Fibroblast of upper back skin (primary cell): Measurements from ENCODE around the gene A3GALT2.
A peak's percentile ranks its signal among the peaks of the same experiment; 100 is the strongest.

ENCODE experiments used
- DNase-seq: peaks from one replicate; pipeline ENCODE4 v3.0.0-alpha.2; 2013

The A3GALT2 gene

DNA sequence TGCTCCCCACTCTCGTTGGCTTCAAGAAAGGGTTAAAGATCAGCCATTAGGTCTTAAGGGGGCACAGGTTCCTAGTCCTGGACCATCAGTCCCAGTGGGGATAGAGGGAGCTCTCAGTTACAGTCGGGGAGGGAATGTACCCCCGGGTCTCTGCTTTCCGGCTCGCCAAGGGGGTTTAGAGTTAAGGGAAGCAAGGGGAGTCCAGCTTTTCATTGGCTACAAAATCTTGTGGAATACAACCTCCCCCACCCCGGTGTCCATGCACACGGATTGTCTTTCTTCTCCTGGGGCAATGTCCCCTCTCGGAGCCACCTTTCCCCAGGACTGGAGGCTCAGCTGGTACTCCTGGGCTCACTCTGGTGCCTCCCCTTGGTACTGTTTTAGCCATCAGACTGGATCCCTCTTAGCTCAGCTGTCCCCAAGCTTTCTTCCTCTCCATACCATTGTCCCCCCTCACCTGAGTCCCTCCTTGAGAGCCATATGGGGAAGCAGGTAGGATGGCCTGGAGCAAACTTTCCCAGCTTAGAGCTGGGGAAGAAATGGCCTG, at the start of gene A3GALT2:
Gene A3GALT2, minus strand, starts transcription at position 480 of the 547 bp plus-strand sequence. Its CDS starts 0 bp downstream, at position 480.
- no peak for DNase-seq

- peak; percentile 51 for DNase-seq
Observed at GRCh38 chr1:33370301-33370700, 49.4 kb upstream of the A3GALT2 start.

DNA sequence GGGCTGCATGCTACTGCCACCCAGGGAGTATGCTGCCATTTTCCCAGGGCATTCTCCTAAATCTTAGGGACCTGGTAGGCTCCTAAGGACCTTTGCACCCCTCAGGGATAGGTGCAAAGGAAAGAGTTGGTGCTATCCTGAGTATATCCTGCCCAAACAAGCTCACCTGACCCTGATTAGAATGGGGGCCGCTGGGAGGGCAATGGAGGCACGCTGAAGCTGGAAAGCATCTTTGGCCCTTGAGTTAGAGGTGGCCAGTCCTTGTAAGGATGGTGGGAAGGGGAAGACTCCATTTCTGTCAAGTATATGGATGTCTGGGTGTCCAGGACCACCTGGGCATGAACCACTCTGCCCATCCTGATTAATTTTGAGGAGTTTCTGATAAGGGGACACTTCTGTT, 48.9 kb upstream of the A3GALT2 start:
- DNase-seq = no peak

DNA sequence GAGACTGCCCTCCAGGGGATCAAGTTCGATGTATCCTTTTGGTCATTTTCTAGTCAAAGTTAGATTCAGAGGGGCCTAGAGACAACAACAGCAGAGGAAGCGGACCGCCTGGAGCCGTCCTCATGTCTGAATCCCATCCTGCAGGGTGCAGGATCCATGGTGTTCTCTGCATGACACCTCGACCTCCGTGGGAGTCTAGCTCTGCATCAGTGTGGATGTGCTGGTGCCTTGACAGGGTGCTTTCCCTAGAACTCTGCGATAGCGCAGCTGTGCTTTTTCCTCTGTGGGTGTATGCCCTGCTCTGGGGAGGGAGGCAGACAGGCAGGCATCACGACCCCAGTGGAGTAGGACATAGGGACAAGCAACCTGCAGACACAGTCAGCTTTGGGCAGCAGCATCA, 48.2 kb upstream of the A3GALT2 start:
- DNase-seq = no peak

GRCh38 chr1:33368431-33368830, 47.5 kb upstream of the A3GALT2 start:
- no peak for DNase-seq

DNA sequence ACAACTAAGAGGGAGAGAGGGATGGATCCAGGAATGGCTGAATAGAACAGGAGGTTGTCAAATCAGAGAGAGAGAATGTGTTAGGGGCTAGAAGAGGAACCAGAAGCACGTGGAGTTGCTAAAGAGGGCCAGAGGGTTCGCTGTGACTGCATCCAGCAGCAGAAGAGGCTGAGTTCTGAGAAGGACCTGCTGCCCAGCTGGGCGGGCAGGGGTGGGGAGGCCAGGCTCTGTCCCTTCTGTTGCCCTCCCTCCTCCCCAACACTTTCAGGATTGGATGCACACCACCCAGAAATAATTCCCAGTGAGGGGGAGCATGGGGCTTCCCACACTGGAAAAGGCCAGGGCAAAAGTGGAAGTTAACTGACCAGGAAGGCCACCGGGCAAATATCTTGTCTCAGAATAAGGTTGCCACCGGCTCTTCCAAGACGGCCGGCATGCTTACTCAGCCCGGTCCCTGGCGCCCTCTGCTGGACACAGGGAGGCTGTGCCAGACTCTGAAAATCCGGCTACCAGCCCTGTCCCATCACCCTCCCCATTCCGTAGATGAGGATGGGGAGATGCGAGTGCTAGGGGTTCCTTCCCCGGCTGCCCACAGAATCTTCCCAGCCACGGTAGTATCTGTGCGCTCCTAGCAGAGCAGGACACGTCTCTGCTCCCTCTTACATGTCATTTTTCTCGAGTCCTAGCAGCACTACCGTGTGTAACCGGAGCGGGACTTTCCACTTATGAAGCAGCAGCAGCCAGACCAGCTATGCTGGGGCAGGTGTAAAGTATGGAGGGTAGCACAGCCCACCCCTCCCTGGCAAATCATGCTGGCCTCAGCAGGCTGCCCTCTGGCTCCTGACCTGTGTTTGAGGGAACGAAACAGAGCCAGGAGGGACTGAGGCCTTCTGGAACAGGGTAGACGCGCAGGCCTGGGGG, 46.8 kb upstream of the A3GALT2 start:
- peak; percentile 75 for DNase-seq

- no peak for DNase-seq
Observed at GRCh38 chr1:33366762-33367484, 46.0 kb upstream of the A3GALT2 start.

DNA sequence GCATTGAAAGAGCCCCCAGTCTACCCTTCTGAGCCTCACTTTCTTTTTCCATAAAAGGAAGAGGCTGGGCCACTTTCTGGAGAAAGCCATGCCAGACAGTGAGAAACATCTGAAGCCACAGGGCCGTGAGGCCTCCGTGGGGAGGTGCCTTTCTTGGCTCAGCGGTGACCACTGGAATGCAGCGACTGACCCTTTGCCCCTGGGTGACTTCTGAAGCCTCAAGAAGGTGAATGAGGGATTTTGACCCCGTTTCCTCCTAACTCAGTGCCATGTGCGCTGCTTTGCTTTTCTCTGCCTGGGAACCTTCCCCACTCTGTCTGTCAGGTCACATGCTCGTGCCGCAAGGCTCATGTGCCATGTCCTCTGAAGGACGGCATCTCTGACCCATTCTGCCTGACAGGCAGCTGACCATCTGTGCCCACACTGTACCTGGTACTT, 44.7 kb upstream of the A3GALT2 start:
- peak; percentile 71 for DNase-seq

DNA sequence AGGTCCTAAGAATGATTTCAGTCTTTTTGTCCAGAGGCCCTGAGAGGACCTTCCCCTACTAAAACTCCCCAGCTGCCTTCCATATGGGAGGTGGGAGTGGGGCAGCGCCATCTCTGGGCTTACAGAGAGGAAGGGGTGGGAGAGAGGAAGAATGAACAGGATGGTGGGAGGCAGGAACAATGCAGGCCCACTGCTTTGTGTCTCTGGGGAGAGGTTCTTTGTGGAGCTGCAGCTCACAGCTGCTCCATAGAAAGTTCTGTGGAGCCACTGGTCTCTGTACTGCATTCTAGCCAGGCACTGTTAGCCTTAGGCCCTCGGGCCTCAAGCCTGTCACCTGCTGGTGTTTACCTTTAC, 43.6 kb upstream of the A3GALT2 start:
- DNase-seq = peak; percentile 19

- no peak for DNase-seq
Observed at GRCh38 chr1:33363470-33363861, 42.6 kb upstream of the A3GALT2 start.

DNA sequence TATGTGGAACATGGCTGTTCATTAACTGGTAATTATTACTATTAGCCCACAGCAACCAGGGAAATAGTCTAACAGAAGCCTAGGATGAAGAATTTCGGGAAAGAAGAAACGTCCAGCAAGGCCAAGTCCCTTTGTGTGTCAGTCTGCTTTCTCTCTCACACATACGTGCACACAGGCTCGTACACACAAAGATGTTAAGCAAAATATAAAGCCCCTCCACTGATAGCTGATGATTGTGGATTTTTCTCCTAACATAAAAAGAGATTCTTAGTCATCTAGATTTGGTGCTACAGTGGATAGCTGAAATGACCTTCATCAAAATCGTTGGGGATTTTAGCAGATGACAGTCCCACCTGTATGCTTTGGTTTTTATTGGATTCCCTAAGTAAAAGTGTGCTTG, 42.1 kb upstream of the A3GALT2 start:
- DNase-seq = no peak

DNA sequence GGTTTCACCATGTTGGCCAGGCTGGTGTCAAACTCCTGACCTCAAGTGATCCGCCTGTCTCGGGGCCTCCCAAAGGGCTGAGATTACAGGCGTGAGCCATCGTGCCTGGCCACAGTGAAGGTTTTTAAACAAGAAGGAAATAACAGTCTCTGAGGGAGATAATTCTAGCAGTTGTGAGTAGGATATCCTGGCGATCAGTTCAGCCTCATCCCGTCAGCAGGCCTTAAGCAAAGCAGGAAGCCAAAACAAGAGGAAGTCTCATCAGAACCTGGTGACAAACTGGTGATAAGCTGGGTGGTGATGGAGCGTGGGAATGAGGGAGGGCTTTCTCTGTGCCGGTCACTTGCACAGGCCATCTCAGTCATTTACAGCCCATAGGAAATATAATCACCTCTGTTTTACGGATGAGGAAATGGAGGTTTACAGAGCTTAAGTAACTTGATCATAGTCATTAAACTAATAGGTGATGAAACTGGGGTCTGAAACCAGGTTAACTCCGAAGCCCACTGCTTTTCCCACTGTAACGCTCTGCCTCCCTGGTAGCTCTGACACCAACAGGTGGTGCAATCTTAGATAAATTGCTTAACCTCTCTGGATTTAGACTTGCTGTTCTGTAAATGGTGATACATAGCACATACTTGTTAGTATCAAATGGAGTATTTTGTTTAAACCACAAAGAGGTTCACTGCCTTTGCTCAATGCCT, 40.8 kb upstream of the A3GALT2 start:
- no peak for DNase-seq

- DNase-seq = no peak
Observed at GRCh38 chr1:33360367-33360766, 39.5 kb upstream of the A3GALT2 start.

GRCh38 chr1:33359931-33360330, 39.0 kb upstream of the A3GALT2 start:
- DNase-seq = no peak

GRCh38 chr1:33358795-33359503, 38.1 kb upstream of the A3GALT2 start:
- DNase-seq = no peak

- no peak for DNase-seq
Observed at GRCh38 chr1:33358114-33358794, 37.4 kb upstream of the A3GALT2 start.

DNA sequence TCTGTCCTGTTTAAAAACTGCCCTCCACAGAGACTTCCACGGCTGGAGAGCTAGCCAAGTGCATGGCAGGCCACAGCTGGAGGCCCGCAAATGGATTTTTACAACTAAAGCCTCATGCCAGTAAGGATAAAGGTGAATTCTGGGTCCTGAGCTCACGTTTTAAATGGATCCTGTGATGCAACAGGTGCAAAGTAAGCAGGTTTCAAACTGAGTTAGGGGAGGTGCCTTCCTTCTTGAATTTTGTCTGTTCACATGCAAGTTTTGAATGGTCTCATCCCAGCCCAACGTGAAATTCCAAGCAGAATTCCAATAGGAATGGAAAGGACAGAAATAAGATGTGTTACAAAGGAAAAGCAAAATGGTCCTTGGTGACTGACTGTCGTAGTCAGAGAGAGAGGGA, 36.2 kb upstream of the A3GALT2 start:
- DNase-seq = no peak

GRCh38 chr1:33354707-33355316, 33.9 kb upstream of the A3GALT2 start:
- no peak for DNase-seq

DNA sequence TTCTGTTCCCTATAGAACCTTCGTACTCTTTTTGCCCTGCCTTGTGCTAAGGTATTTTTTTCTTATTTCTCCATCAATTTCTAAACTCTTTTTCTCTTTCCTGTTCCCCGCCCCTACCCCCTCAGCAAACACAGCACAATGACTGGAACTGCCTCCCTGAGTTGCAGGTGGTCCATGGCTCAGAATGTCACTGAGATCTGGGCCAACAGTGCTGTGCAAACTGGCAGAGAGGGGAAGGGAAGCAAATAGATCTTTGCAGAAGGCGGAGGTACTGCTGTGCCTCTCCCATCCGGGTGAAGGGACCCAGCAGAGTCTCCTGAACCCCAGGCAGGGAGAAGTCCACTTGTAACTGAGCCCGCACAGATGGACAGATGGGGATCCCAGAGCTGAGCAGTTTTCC, 32.6 kb upstream of the A3GALT2 start:
- DNase-seq = no peak

DNA sequence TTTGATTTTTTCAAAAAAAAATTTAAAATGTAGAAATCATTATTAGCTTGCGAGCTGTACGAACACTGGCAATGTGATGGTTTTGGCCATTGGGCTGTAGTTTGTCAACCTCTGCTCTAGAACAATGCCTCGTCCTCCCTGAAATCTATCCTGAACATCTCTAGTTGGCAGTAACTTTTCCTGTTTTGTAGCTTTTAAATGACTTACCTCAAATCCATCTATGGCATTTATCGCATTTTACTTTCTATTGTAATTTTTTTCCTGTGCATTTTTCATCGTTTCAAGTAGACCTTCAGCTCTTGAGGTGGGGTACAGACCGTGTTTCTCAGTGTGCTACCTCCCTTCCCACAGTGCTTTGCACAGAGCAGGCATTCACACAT, 30.4 kb upstream of the A3GALT2 start:
- DNase-seq = no peak

DNA sequence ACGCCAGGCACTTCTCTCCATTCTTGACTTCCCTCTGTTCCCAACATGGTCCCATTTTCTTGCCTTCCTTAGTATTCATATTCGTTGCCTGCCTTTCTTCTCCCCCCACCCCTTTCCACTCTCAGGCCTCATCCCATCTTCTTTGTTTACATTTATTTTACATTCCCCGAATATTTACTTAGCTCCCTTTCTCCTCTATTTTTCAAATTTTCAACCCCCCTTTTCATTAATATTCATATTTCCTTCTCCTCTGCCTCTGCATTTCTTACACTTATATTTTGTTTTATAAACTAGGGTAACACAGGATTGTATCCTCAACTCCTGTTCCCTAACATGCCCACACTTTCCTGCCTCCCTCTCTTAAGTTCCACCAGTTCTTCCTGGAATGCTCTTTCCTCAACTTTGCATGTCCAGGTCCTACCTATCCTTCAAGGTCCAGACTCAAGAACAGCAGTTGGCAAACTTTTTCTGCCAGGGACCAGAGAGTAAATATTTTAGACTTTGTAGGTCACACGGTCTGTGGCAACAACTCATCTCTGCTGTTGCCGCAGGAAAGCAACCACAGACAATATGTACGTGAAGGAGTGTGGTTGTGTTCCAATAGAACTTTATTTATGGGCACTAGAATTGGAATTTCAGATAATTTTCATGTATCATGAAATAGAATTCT, 29.8 kb upstream of the A3GALT2 start:
- DNase-seq = no peak
